HG03064 (cell line): ENCODE results near the gene SYNPO2.

Experiments used
- ATAC-seq: cut with Tn5 transposase; IDR thresholded peaks from one replicate; pipeline ENCODE4 v1.9.1; 2021; ENCODE audit warnings: low read depth; ENCODE audit not compliant: unreplicated experiment

The SYNPO2 gene

GRCh38 chr4:118923891-118924290 lies 35.2 kb downstream of the SYNPO2 start:
- no peak for ATAC-seq

- no peak for ATAC-seq
Observed at GRCh38 chr4:118927974-118928373, 39.3 kb downstream of the SYNPO2 start.

GRCh38 chr4:118930255-118930654 lies 41.6 kb downstream of the SYNPO2 start:
- ATAC-seq, result no peak

- ATAC-seq, result no peak
Observed at GRCh38 chr4:118931786-118932185, 43.1 kb downstream of the SYNPO2 start.

- ATAC-seq, result no peak
Observed at GRCh38 chr4:118935819-118936218, 47.2 kb downstream of the SYNPO2 start.

DNA sequence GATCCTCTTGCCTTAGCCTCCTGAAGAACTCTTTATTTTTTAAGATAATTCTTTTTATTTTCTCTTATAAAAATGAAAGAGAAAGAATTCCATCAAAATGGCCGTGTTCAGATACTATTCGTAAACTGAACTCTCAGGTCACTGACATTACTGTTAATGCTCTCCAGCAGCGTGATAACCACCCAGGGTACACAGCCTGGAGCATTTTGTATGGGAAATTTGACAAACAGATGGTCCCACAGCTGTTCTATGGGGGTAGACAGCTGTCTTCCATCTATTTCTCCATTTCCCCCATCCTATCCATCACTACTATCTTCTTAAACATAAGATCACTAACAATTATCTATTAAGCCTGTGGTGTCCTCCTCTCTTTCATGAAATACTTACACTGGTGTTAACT lies 47.8 kb downstream of the SYNPO2 start:
- no peak for ATAC-seq

- no peak for ATAC-seq
Observed at GRCh38 chr4:118939169-118939783, 50.6 kb downstream of the SYNPO2 start.

- no peak for ATAC-seq
Observed at GRCh38 chr4:118941149-118941548, 52.5 kb downstream of the SYNPO2 start.

GRCh38 chr4:118941799-118942198 lies 53.1 kb downstream of the SYNPO2 start:
- no peak for ATAC-seq

GRCh38 chr4:118942465-118942864 lies 53.8 kb downstream of the SYNPO2 start:
- ATAC-seq, result no peak

DNA sequence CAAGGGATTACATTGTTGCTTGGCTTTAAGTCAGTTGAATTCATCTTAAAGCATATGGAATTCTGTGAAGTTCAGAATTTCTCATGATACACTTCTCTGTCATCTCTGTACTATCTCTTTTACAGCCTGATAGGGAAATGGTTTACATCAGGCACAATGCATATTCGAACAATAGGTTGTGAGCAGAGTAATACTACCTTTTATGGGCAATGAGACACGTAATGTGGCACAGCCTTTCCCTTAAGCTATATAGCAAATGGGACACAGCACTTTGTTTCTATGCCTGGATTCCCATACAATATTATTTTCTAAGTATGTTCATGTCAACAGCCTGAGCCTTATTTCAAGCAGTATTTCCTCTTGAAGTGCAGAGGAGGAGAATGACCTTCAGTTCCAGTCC lies 58.4 kb downstream of the SYNPO2 start:
- ATAC-seq, result no peak

DNA sequence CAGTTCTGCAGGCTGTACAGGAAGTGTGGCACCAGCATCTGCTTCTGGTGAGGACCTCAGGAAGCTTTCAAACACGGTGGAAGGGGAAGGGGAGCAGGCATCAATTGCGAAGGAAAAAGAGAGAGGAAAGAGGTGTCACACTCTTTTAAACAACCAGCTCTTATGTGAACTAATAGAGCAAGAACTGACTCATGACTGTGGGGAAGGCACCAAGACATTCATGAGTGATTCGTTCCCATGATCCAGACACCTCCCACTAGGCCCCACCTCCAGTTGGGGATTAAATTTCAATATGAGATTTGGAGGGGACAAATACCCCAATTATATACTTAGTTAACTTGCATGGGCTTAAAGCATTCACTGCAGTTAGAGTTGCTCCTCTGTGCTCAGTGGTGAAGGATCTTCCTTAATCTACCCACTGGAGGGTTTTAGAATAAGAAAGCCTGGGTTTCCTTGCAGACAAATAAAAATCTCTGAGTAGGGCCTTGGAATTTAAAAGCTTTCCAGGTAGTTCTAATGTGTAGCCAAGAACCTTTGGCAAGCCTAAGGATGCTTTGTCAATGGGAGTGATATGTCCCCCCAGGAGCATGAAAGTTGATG lies 60.0 kb downstream of the SYNPO2 start:
- no peak for ATAC-seq

DNA sequence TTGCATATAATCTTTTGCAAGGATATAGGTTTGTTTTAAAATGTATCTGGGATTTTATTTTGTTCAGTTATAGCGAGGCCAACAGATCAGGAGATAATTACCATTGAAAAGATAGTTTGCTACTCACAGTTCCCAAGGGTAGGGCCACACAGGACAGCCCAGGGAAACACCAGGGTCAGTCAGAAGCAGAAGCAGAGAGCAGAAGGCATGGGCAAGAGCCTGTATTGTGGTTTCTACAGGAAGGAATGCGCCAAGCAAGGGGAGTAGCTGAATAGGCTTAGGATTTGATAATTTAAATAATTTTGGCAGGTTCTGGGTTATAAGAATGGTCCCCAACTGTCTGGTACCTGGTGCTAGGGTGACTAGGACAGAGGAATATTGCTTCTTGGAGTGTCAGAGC lies 61.6 kb downstream of the SYNPO2 start:
- ATAC-seq, result no peak

- ATAC-seq, result no peak
Observed at GRCh38 chr4:118950929-118951570, 62.4 kb downstream of the SYNPO2 start.

DNA sequence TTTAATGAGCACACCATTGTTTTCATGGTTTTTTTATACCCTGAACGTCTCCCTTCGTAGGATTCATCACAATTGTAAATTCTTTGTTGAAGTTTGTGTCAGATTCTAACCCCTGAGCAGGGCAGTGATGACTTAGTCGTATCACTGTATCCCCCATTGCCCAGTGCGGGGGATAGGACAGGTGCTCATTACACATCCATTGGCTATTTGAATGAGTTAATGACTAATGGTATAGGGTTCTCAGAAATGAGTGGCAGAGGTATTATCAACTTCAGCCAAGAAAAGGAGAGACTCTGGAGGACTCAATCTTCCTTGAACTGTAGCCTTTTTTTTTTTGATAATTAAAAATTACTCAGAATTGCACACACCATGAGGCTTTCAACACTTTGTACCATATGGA lies 64.6 kb downstream of the SYNPO2 start:
- no peak for ATAC-seq

- ATAC-seq, result no peak
Observed at GRCh38 chr4:118954246-118954645, 65.6 kb downstream of the SYNPO2 start.

GRCh38 chr4:118955515-118955914 lies 66.9 kb downstream of the SYNPO2 start:
- ATAC-seq, result no peak

DNA sequence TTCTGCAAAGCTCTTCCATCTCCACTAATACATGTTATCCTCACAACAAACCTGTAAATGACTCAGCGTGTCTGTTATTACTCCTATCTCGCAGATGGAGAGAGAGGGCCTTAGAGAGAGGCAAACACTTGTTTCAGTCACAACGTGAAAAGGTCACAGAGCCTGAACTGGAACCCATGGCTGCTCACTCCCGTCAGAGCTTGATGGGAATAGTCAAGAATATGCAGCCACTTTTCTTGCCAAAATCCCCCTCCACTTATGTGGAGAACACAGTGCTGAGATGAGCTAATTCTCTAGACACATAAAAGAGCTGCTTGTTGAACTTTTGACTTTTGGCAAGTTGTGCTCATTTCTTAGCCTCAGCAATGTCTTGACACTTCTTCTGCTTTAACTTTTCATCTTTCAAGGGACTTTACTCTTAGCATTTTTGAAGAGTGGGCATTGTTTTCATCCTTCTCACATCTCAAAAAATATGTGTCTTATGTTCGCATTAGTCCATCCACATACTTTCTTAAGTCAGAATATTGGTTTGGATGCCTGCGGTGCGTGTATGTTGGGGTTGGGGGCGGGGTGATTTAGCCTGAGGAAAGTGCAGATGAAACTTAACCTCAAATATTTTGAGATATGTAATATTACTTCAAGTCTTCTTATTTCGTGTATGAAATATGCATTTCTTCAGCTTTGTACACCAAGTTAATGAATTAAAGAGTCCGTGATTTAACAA lies 69.2 kb downstream of the SYNPO2 start:
- no peak for ATAC-seq

GRCh38 chr4:118962540-118962939 lies 73.9 kb downstream of the SYNPO2 start:
- no peak for ATAC-seq

DNA sequence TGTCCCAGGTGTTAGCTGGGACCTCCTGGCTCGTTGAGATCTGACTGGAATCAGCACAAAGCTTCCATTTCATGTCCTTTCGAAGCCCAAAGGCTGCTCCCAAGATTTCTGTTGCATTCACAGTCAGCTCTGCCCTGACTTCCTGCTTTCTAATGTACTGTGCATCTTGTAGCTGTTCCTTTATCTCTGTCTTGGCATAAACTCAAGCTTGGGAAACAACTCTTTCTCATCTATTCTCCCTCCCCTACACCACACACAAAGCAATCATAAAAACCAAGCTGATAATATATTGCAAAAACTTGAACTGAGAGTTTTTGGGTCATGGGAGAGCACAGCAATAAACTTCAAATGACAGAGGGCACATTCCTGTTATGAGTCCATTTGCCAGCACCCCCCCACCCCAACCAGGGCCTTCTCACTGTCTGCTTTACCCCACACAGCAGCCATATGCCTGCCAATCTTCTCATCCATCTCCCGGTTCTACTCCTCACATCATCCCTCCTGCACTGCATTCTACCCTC lies 76.3 kb downstream of the SYNPO2 start:
- no peak for ATAC-seq

GRCh38 chr4:118967393-118967792 lies 78.7 kb downstream of the SYNPO2 start:
- ATAC-seq, result no peak
